Thymus (tissue), 11 donors: Measurements from ENCODE around the gene TMEM106C. TPM values are rescaled to one million over a fixed set of nuclear protein-coding genes. Genes with fewer than 3 reads are reported as not detected.
"Not testable (repeated sequence)": the region's sequence is repeated elsewhere in the genome, so short reads cannot be mapped to it uniquely, and the experiment has no call there.

Source experiments
- DNase-seq, 9 donors: peaks; one replicate each; pipeline ENCODE4 v3.0.0-alpha.2; 2013; ENCODE audit warnings: low spot score in 9 of 9, low read depth in 6 of 9, missing footprints in 1 of 9
- H3K27ac ChIP-seq, 2 donors: one replicate each; pipeline ENCODE4 v1.5.1; 2013; ENCODE audit warnings: control low read depth in 1 of 2, low read depth in 1 of 2, low read length in 1 of 2, mild to moderate bottlenecking in 1 of 2, moderate library complexity in 1 of 2
- H3K27me3 ChIP-seq, 2 donors: one replicate each; pipeline ENCODE4 v1.5.1; 2013; ENCODE audit warnings: low read length in 1 of 2; ENCODE audit not compliant: control insufficient read depth in 2 of 2, insufficient read depth in 1 of 2
- H3K36me3 ChIP-seq, 2 donors: one replicate each; pipeline ENCODE4 v1.5.1; 2013; ENCODE audit warnings: low read length in 1 of 2, mild to moderate bottlenecking in 1 of 2, moderate library complexity in 1 of 2; ENCODE audit not compliant: control insufficient read depth in 2 of 2, insufficient read depth in 2 of 2
- H3K4me1 ChIP-seq, 2 donors: one replicate each; pipeline ENCODE4 v1.5.1; 2013; ENCODE audit warnings: low read length in 2 of 2; ENCODE audit not compliant: control insufficient read depth in 2 of 2, insufficient read depth in 2 of 2
- H3K4me3 ChIP-seq, 2 donors: one replicate each; pipeline ENCODE4 v1.5.1; 2013; ENCODE audit warnings: low read length in 2 of 2, control low read depth in 1 of 2, mild to moderate bottlenecking in 1 of 2
- H3K9me3 ChIP-seq, 2 donors: one replicate each; pipeline ENCODE4 v1.5.1; 2013; ENCODE audit warnings: low read length in 1 of 2, mild to moderate bottlenecking in 1 of 2; ENCODE audit not compliant: control insufficient read depth in 2 of 2, insufficient read depth in 1 of 2
- WGBS: extraction: QIAGEN DNeasy Blood & Tissue Kit; methylation state at CpG from one replicate; pipeline ENCODE4 v1.1.7; 2013; 5-methylcytosine and 5-hydroxymethylcytosine counted together
- polyA plus RNA-seq: library from polyadenylated mRNA; stranded (reverse); fragments of 200-250 nt; gene quantifications from one replicate; pipeline ENCODE4 v1.2.3, GENCODE V29; 2013
- total RNA-seq: library from RNA; stranded (reverse); fragments of 120-200 nt; gene quantifications from one replicate; pipeline ENCODE4 v1.2.4, GENCODE V29; 2013
- donor health status: healthy.

The TMEM106C gene
- total and polyA plus RNA-seq, 2 donors: 25.5 to 82.1 TPM

DNA sequence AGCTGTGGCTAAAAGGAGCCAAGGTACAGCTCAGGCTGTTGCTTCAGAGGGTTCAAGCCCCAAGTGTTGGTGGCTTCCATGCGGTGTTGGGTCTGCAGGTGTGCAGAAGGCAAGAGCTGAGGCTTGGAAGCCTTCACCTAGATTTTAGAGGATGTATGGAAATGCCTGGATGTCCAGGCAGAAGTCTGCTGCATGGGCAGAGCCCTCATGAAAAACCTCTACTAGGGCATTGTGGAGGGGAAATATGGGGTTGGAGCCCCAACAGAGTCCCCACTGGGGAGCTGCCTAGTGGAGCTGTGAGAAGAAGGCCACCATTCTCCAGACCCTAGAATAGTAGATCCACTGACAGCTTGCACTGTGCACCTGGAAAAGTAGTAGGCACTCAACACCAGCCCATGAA, 5.7 kb upstream of the TMEM106C start:
- H3K4me3 ChIP-seq, H3K36me3 ChIP-seq, H3K27ac ChIP-seq, DNase-seq, H3K9me3 ChIP-seq, H3K4me1 ChIP-seq: not testable (repeated sequence)
- H3K27me3 ChIP-seq: peaks cover 0 to 15% of the 10 kb centered on the region in 2 donors
- WGBS: 95% methylated on average over 1 of the region's 1 CpG

DNA sequence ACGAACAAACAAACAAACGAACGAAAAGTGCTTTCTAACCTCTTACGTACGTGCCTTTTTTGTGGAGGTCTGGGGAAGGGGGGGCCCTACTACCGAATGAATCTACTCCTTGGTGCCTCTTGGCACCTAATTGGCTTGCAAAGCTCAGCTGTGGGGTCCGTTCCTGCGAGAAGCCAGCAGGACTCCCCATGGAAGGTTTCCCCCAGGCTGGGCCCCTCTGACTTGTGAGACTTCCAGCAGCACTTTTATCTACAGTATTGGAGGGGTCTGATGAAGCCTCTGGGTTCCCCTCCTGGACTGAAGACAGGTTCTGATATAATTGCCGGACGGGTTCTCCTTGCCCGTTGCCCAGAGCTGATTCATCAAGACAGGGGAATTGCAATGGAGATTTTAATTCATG, 1.2 kb upstream of the TMEM106C start:
- WGBS: 96% methylated on average over 11 of the region's 11 CpGs
- H3K27me3 ChIP-seq: peaks cover 0 to 20% of the 10 kb centered on the region in 2 donors
- no peak for DNase-seq
- peaks cover 6 to 8% of the 10 kb centered on the region in 2 donors for H3K4me1 ChIP-seq
- H3K27ac ChIP-seq: no peak overlapping the region
- H3K9me3 ChIP-seq: peaks cover 0 to 9% of the 10 kb centered on the region in 2 donors
- no peak overlapping the region for H3K4me3 ChIP-seq
- peaks cover 11 to 16% of the 10 kb centered on the region in 2 donors for H3K36me3 ChIP-seq

DNA sequence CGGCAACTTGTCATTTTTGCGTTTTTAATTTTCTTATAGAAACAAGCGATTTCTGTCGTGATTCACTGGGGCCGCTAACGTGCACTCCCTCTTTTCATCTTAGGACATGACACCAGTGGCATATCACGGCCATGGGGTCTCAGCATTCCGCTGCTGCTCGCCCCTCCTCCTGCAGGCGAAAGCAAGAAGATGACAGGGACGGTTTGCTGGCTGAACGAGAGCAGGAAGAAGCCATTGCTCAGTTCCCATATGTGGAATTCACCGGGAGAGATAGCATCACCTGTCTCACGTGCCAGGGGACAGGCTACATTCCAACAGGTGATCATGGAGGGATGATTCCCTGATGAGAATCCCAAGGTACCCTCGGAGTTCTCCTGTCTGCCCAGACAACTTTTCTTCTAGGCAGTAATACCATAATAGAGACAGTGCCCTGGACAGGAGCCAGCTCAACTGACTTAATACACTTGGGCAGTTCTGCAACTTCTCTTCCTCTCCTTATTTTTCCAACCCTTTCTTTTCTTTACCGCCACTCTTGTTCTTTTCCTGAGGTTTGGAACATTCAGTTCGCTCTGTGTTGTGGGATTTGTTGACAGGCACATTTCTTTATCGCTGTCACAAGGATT, 821 bp downstream of the TMEM106C start:
- peaks cover 0 to 20% of the 10 kb centered on the region in 2 donors for H3K27me3 ChIP-seq
- WGBS: 22% methylated on average over 18 of the region's 18 CpGs
- DNase-seq: peak in 2 of 9 donors; percentile 5 to 11
- peak overlapping the region; percentile 84 to 85 for H3K4me3 ChIP-seq
- no peaks in the 10 kb centered on the region for H3K9me3 ChIP-seq
- H3K27ac ChIP-seq: no peak overlapping the region
- H3K4me1 ChIP-seq: peaks cover 6 to 8% of the 10 kb centered on the region in 2 donors
- peaks cover 24 to 33% of the 10 kb centered on the region in 2 donors for H3K36me3 ChIP-seq

DNA sequence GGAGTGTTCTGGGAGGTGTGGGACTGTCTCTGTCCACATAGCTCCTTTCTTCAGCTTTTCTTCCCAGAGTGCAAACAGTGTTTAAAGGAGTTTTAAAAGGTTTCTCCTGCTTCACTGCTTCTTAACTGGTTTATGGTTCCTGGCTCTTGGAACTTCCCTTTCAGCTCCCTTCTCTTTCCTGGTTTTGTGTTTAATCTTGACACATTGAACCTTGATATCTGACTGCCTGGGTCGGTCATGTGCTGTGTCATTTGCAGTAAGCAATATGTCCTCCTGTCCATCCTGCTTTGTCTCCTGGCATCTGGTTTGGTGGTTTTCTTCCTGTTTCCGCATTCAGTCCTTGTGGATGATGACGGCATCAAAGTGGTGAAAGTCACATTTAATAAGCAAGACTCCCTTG, 2.2 kb downstream of the TMEM106C start:
- H3K27ac ChIP-seq: no peak overlapping the region
- 96% methylated on average over 3 of the region's 3 CpGs for WGBS

DNA sequence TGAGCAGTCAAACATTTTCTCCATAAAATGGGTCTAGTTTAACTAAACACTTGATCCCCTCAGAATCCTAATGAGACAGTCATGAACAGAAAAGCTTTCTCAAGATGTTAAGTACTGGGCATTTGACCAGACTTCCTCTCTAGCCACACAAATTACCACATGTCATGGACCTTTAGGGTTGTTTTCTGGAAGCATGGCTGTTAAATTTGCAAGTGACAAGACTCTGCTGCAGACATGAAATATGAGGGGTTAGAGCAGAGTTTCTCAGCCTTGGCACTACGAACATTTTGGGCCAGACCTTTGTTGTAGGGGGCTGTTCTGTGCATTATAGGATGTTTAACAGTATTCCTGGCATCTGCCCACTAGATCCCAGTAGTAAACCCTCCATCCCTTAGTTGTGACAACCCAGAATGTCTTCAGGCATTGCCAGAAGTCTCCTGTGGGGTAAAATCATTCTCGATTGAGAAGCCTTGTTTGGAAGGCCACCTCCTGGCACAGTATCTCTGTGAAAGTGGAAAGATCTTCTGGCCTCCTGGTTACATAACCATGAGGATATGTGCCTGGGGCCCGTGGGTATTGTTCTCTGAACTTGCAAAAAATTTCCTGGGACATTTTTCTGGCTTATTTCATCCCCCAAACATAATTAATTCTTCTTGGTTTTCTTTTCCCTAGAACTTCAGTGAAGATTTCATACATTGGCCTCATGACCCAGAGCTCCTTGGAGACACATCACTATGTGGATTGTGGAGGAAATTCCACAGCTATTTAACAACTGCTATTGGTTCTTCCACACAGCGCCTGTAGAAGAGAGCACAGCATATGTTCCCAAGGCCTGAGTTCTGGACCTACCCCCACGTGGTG, 4.3 kb downstream of the TMEM106C start:
- DNase-seq: no peak
- peaks cover 0 to 5% of the 10 kb centered on the region in 2 donors for H3K27me3 ChIP-seq
- H3K4me1 ChIP-seq: peaks cover 6 to 8% of the 10 kb centered on the region in 2 donors
- no peaks in the 10 kb centered on the region for H3K9me3 ChIP-seq
- H3K27ac ChIP-seq: no peak overlapping the region
- no peak overlapping the region for H3K4me3 ChIP-seq
- peaks cover 30 to 33% of the 10 kb centered on the region in 2 donors for H3K36me3 ChIP-seq
- WGBS: 74% methylated on average over 5 of the region's 5 CpGs

More for the DNA sequence above, 2.2 kb downstream of the TMEM106C start:
- H3K4me1 ChIP-seq: peaks cover 6 to 8% of the 10 kb centered on the region in 2 donors
- H3K4me3 ChIP-seq: no peak overlapping the region
- H3K9me3 ChIP-seq: no peaks in the 10 kb centered on the region
- DNase-seq: no peak
- H3K27me3 ChIP-seq: peaks cover 0 to 18% of the 10 kb centered on the region in 2 donors
- H3K36me3 ChIP-seq: peaks cover 27 to 33% of the 10 kb centered on the region in 2 donors

DNA sequence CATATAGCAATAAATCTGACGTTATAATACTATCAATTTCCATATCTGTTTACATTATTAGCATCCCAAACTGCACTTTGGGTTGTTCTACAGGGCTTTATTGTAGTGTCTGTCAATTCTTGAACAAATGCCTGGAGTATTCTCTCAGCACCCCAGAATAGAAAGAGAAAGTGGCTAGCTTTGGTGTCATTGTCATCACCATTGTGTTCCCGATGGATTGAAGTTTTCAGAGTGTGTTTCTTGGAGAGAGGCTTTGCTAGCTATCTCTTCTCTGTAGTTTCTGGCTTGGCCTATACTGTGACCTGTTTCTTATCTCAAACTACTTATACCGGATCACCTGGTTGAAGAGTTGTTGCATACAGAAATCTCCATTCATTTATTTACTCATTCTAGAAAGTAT, 6.4 kb downstream of the TMEM106C start:
- no peak overlapping the region for H3K27ac ChIP-seq
- H3K27me3 ChIP-seq: no peaks in the 10 kb centered on the region
- H3K4me3 ChIP-seq: no peak overlapping the region
- DNase-seq: no peak
- 97% methylated on average over 3 of the region's 3 CpGs for WGBS
- H3K4me1 ChIP-seq: peaks cover 0 to 2% of the 10 kb centered on the region in 2 donors
- peaks cover 30 to 33% of the 10 kb centered on the region in 2 donors for H3K36me3 ChIP-seq
- no peaks in the 10 kb centered on the region for H3K9me3 ChIP-seq

DNA sequence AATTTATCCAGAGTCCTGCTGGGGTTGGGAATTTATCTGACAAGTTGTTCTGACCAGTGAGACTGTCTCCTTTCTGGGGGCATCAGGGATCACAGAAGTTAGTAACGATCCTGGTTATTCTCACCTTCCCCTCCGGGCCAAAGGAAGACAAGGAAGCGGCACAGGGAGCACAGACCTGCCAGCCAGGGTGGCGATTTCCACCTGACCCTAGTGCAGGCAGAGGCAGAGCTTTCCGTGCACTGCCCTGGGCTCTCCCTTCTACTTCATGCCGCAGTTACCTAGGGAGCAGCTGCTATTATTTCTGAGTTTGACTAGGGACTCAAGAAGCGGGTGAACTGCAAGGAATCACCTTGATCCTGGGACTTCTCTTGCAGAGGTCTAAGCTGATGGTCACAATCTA, 7.4 kb downstream of the TMEM106C start:
- WGBS: 96% methylated on average over 7 of the region's 7 CpGs
- peaks cover 0 to 2% of the 10 kb centered on the region in 2 donors for H3K4me1 ChIP-seq

DNA sequence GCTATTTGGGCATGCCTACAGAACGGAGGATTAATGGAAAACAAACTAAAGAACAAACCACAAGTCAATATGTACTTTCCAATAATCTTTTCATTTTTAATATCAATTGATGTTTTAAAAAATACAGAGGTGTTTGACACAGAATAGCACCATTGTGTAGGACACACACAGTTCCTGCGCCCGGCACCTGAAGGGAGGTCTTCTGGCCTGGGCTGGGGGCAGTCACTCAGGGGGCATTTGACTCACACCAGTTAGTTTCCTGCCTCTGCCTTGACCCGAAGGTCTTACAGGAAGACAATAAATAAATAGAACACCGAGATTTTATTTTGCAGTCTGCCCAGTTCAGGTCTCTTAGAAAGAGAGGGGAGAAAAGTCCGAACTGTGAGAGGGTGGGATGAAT, 9.5 kb downstream of the TMEM106C start:
- no peak overlapping the region for H3K27ac ChIP-seq
- peaks cover 10 to 17% of the 10 kb centered on the region in 2 donors for H3K36me3 ChIP-seq
- no peak for DNase-seq
- H3K4me3 ChIP-seq: no peak overlapping the region
- H3K9me3 ChIP-seq: no peaks in the 10 kb centered on the region
- H3K27me3 ChIP-seq: no peaks in the 10 kb centered on the region
- 92% methylated on average over 6 of the region's 6 CpGs for WGBS
- H3K4me1 ChIP-seq: peaks cover 0 to 6% of the 10 kb centered on the region in 2 donors

More for the DNA sequence above, 7.4 kb downstream of the TMEM106C start:
- H3K27ac ChIP-seq: no peak overlapping the region
- H3K36me3 ChIP-seq: peaks cover 29 to 31% of the 10 kb centered on the region in 2 donors
- no peak overlapping the region for H3K4me3 ChIP-seq
- no peak for DNase-seq
- H3K9me3 ChIP-seq: no peaks in the 10 kb centered on the region
- H3K27me3 ChIP-seq: no peaks in the 10 kb centered on the region

DNA sequence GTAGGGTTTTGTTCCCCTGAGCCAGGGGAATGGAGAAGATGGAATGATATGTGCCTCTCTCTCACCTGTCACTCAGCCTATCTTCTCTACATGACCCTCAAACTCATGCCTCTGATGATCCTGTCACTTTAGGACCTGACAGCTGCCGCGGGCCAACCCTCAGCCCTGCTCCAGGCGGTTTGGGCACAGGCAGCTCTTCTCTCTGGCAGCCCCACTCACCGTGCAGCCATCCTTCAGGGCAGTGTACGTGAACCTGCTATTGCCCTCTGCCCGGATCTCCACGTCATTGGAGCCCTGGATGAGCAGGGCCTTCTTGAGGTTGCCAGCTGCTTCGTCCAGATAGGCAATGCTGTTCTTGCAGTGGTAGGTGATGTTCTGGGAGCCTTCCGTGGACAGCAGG, 10.5 kb downstream of the TMEM106C start:
- no peak for DNase-seq
- WGBS: 97% methylated on average over 9 of the region's 9 CpGs
- no peaks in the 10 kb centered on the region for H3K9me3 ChIP-seq
- no peak overlapping the region for H3K27ac ChIP-seq
- peaks cover 0 to under 1% of the 10 kb centered on the region in 2 donors for H3K27me3 ChIP-seq
- H3K4me3 ChIP-seq: no peak overlapping the region
- H3K4me1 ChIP-seq: peaks cover 0 to 6% of the 10 kb centered on the region in 2 donors
- H3K36me3 ChIP-seq: peaks cover 2 to 9% of the 10 kb centered on the region in 2 donors
